HEK293 (cell line): ENCODE measurements around the gene COQ8B.
A peak's percentile ranks its signal among the peaks of the same experiment; 100 is the strongest.

Source experiments
- CTCF ChIA-PET: fragments of 350-600 bp; formaldehyde crosslinking; extraction: SDS; loops from one replicate; lab custom pipeline; 2021; ENCODE audit warnings: antibody characterized with exemption; lab: Yijun Ruan, JAX
- POLR2A ChIA-PET: fragments of 300-600 bp; formaldehyde crosslinking; extraction: SDS; loops from one replicate; lab custom pipeline; 2020; ENCODE audit warnings: antibody characterized with exemption, inconsistent platforms; lab: Yijun Ruan, JAX
- H3K27ac ChIP-seq: fragments of 200-500 bp; sonication (Bioruptor generic); 2 replicates; pipeline ENCODE4 v1.5.1; 2014; ENCODE audit warnings: low read depth, low read length, control low read depth, inconsistent platforms; ENCODE audit errors: extremely low read depth
- H3K36me3 ChIP-seq, 2 experiments: fragments of 200-500 bp in 1 of 2; sonication (Bioruptor generic) in 1 of 2; 1 replicate in 1 of 2; 2 replicates in 1 of 2; pipeline ENCODE4 v1.5.1; 2014 to 2017; ENCODE audit warnings: inconsistent platforms in 2 of 2, low read length in 2 of 2; ENCODE audit not compliant: control insufficient read depth in 2 of 2, insufficient read depth in 1 of 2
- H3K4me1 ChIP-seq: fragments of 200-500 bp; sonication (Bioruptor generic); 2 replicates; pipeline ENCODE4 v1.5.1; 2014; ENCODE audit warnings: mild to moderate bottlenecking, low read length, inconsistent platforms; ENCODE audit not compliant: control insufficient read depth, insufficient read depth
- H3K4me3 ChIP-seq: 2 replicates; pipeline ENCODE4 v1.5.1; 2011; ENCODE audit warnings: low read depth, mild to moderate bottlenecking, control low read depth, low read length, moderate library complexity
- H3K9me3 ChIP-seq: fragments of 200-500 bp; sonication (Bioruptor generic); 2 replicates; pipeline ENCODE4 v1.5.1; 2014; ENCODE audit warnings: low read depth, low read length, inconsistent platforms; ENCODE audit not compliant: control insufficient read depth, insufficient read depth
- EGR2 ChIP-seq: fragments of 450-650 bp; formaldehyde crosslinking; IDR thresholded peaks from 2 replicates; pipeline ENCODE4 v1.5.1; 2016; ENCODE audit warnings: low read depth, missing biosample characterization, missing genetic modification characterization
- GLI2 ChIP-seq: fragments of 450-650 bp; formaldehyde crosslinking; IDR thresholded peaks from 2 replicates; pipeline ENCODE4; 2017; ENCODE audit warnings: missing biosample characterization, missing genetic modification characterization, low read depth, borderline replicate concordance
- KLF1 ChIP-seq: fragments of 450-650 bp; formaldehyde crosslinking; IDR thresholded peaks from 2 replicates; pipeline ENCODE4 v1.5.1; 2016; ENCODE audit warnings: missing biosample characterization, missing genetic modification characterization
- OVOL3 ChIP-seq: fragments of 450-650 bp; formaldehyde crosslinking; IDR thresholded peaks from 2 replicates; pipeline ENCODE4 v1.5.1; 2016; ENCODE audit warnings: missing biosample characterization, missing genetic modification characterization
- ZBTB1 ChIP-seq: fragments of 450-650 bp; formaldehyde crosslinking; IDR thresholded peaks from 2 replicates; pipeline ENCODE4 v1.5.1; 2016; ENCODE audit warnings: missing biosample characterization, missing genetic modification characterization
- ZEB2 ChIP-seq: fragments of 450-650 bp; formaldehyde crosslinking; IDR thresholded peaks from 2 replicates; pipeline ENCODE4 v1.5.1; 2016; ENCODE audit warnings: missing biosample characterization, missing genetic modification characterization
- ZFP69B ChIP-seq: fragments of 450-650 bp; formaldehyde crosslinking; IDR thresholded peaks from 2 replicates; pipeline ENCODE4 v1.5.1; 2016; ENCODE audit warnings: missing biosample characterization, missing genetic modification characterization
- ZIC2 ChIP-seq: fragments of 450-650 bp; formaldehyde crosslinking; IDR thresholded peaks from 2 replicates; pipeline ENCODE4 v1.5.1; 2016; ENCODE audit warnings: missing biosample characterization, missing genetic modification characterization
- ZNF10 ChIP-seq: fragments of 450-650 bp; formaldehyde crosslinking; IDR thresholded peaks from 2 replicates; pipeline ENCODE4 v1.5.1; 2017; ENCODE audit warnings: missing biosample characterization, missing genetic modification characterization
- ZNF133 ChIP-seq: fragments of 450-650 bp; formaldehyde crosslinking; IDR thresholded peaks from 2 replicates; pipeline ENCODE4 v1.5.1; 2016; ENCODE audit warnings: missing biosample characterization, missing genetic modification characterization
- ZNF155 ChIP-seq: fragments of 450-650 bp; formaldehyde crosslinking; IDR thresholded peaks from 2 replicates; pipeline ENCODE4 v1.5.1; 2016; ENCODE audit warnings: missing biosample characterization, missing genetic modification characterization
- ZNF16 ChIP-seq: fragments of 450-650 bp; formaldehyde crosslinking; IDR thresholded peaks from 2 replicates; pipeline ENCODE4 v1.5.1; 2016; ENCODE audit warnings: low read depth, missing biosample characterization, missing genetic modification characterization
- ZNF169 ChIP-seq: fragments of 450-650 bp; formaldehyde crosslinking; IDR thresholded peaks from 2 replicates; pipeline ENCODE4 v1.5.1; 2016; ENCODE audit warnings: missing biosample characterization, missing genetic modification characterization
- ZNF19 ChIP-seq: fragments of 450-650 bp; formaldehyde crosslinking; IDR thresholded peaks from 2 replicates; pipeline ENCODE4; 2016; ENCODE audit warnings: missing biosample characterization, missing genetic modification characterization, low read depth
- ZNF214 ChIP-seq: fragments of 450-650 bp; formaldehyde crosslinking; IDR thresholded peaks from 2 replicates; pipeline ENCODE4 v1.5.1; 2017; ENCODE audit warnings: missing biosample characterization, mild to moderate bottlenecking, missing genetic modification characterization, borderline replicate concordance
- ZNF221 ChIP-seq: fragments of 450-650 bp; formaldehyde crosslinking; IDR thresholded peaks from 2 replicates; pipeline ENCODE4 v1.5.1; 2017; ENCODE audit warnings: missing biosample characterization, missing genetic modification characterization, borderline replicate concordance
- ZNF521 ChIP-seq: fragments of 450-650 bp; formaldehyde crosslinking; IDR thresholded peaks from 2 replicates; pipeline ENCODE4 v1.5.1; 2017; ENCODE audit warnings: missing biosample characterization, mild to moderate bottlenecking, missing genetic modification characterization
- ZNF621 ChIP-seq: fragments of 450-650 bp; formaldehyde crosslinking; IDR thresholded peaks from 2 replicates; pipeline ENCODE4 v1.5.1; 2017; ENCODE audit warnings: missing biosample characterization, missing genetic modification characterization
- ZNF623 ChIP-seq: fragments of 450-650 bp; formaldehyde crosslinking; IDR thresholded peaks from 2 replicates; pipeline ENCODE4 v1.5.1; 2016; ENCODE audit warnings: missing biosample characterization, missing genetic modification characterization
- ZNF670 ChIP-seq: fragments of 450-650 bp; formaldehyde crosslinking; IDR thresholded peaks from 2 replicates; pipeline ENCODE4 v1.5.1; 2016; ENCODE audit warnings: missing biosample characterization, missing genetic modification characterization, low read depth
- ZSCAN30 ChIP-seq: fragments of 450-650 bp; IDR thresholded peaks from 2 replicates; pipeline ENCODE4 v1.5.1; 2018; ENCODE audit warnings: missing biosample characterization, mild to moderate bottlenecking, missing genetic modification characterization, moderate library complexity
- ZXDB ChIP-seq: fragments of 450-650 bp; formaldehyde crosslinking; IDR thresholded peaks from 2 replicates; pipeline ENCODE4 v1.5.1; 2016; ENCODE audit warnings: missing biosample characterization, missing genetic modification characterization
- TF ChIP-seq, protein P1 (sequence below): fragments of 450-650 bp; formaldehyde crosslinking; IDR thresholded peaks from 2 replicates; pipeline ENCODE4 v1.5.1; 2017; ENCODE audit warnings: missing biosample characterization, missing genetic modification characterization
- TF ChIP-seq, protein P2 (sequence below): fragments of 450-650 bp; formaldehyde crosslinking; IDR thresholded peaks from 2 replicates; pipeline ENCODE4 v1.5.1; 2016; ENCODE audit warnings: missing biosample characterization, missing genetic modification characterization
- TF ChIP-seq, protein P3 (sequence below): fragments of 450-650 bp; formaldehyde crosslinking; IDR thresholded peaks from 2 replicates; pipeline ENCODE4 v1.5.1; 2016; ENCODE audit warnings: missing biosample characterization, missing genetic modification characterization
- TF ChIP-seq, protein P4 (sequence below): IDR thresholded peaks from 2 replicates; pipeline ENCODE4 v1.6.1; 2011; ENCODE audit warnings: mild to moderate bottlenecking, low read depth, low read length, borderline replicate concordance
- TF ChIP-seq, protein P5 (sequence below): fragments of 450-650 bp; formaldehyde crosslinking; conservative IDR thresholded peaks from 2 replicates; pipeline ENCODE4 v1.5.1; 2016; ENCODE audit warnings: low read depth, missing biosample characterization, missing genetic modification characterization
- TF ChIP-seq, protein P6 (sequence below): fragments of 450-650 bp; formaldehyde crosslinking; IDR thresholded peaks from 2 replicates; pipeline ENCODE4 v1.5.1; 2016; ENCODE audit warnings: missing biosample characterization, missing genetic modification characterization

The COQ8B gene

DNA sequence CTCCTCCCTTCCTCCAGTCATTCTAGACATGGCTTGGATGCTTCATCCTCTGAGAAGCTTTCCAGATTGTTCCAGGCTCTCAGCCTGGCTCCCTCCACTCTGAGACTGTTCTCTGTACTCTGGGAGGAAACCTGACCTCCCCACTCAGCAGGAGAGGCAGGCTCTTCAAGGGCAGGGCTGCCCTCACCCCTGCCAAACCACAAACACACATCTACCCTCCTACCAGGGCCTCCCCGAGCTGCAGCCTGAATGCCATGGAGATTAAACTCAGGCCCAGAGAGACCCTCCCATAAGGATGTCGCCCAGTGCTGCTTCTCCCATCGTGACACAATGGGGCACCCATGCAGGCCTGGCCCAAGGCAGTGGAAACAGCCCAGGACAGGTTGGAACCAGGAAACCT lies 42.4 kb downstream of the COQ8B start:
- ChIA-PET POLR2A (interaction anchor here (0.6 to 1.0 kb wide), 2 partner anchors 11 to 428 kb away, joined by 3 to 4 read pairs; no protein-coding TSS in a partner anchor), CTCF (interaction anchor here (0.5 to 2.0 kb wide), 5 partner anchors 11 to 442 kb away, joined by 3 to 8 read pairs (median 5); no protein-coding TSS in a partner anchor)
- Histone ChIP-seq H3K36me3 (peaks cover 80 to 85% of the 10 kb centered on the region in 2 experiments), H3K4me3 (no peak overlapping the region), H3K4me1 (peaks cover 3% of the 10 kb centered on the region; the same call in 1 of the 2 replicates), H3K9me3 (no peaks in the 10 kb centered on the region; the same call in 1 of the 2 replicates), H3K27ac (peak overlapping the region; percentile 17; the same call in 1 of the 2 replicates)
- TF ChIP-seq ZNF10 (no peak), OVOL3 (no peak), ZNF670 (tag by site-specific recombination) (no peak), KLF1 (0 out of 2 replicates have a peak, but pooled peaks have one; percentile 7), ZEB2 (tag by site-specific recombination) (no peak), ZNF169 (no peak), ZFP69B (tag by site-specific recombination) (no peak), ZNF155 (tag by site-specific recombination) (no peak), ZXDB (tag by site-specific recombination) (no peak), ZNF133 (tag by site-specific recombination) (no peak), ZIC2 (tag by site-specific recombination) (peak; percentile 70), ZNF16 (no peak), ZNF521 (tag by site-specific recombination) (no peak), ZNF214 (no peak), GLI2 (tag by site-specific recombination) (no peak), ZNF623 (no peak), ZNF621 (tag by site-specific recombination) (no peak), ZBTB1 (tag by site-specific recombination) (no peak), EGR2 (tag by site-specific recombination) (no peak), ZNF221 (no peak), ZSCAN30 (tag by site-specific recombination) (no peak), ZNF19 (tag by site-specific recombination) (no peak)
- TF ChIP-seq, protein P1, sequence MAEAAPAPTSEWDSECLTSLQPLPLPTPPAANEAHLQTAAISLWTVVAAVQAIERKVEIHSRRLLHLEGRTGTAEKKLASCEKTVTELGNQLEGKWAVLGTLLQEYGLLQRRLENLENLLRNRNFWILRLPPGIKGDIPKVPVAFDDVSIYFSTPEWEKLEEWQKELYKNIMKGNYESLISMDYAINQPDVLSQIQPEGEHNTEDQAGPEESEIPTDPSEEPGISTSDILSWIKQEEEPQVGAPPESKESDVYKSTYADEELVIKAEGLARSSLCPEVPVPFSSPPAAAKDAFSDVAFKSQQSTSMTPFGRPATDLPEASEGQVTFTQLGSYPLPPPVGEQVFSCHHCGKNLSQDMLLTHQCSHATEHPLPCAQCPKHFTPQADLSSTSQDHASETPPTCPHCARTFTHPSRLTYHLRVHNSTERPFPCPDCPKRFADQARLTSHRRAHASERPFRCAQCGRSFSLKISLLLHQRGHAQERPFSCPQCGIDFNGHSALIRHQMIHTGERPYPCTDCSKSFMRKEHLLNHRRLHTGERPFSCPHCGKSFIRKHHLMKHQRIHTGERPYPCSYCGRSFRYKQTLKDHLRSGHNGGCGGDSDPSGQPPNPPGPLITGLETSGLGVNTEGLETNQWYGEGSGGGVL (tag by site-specific recombination), result peak; percentile 39; the same call in 1 of the 2 replicates
- TF ChIP-seq, protein P2, sequence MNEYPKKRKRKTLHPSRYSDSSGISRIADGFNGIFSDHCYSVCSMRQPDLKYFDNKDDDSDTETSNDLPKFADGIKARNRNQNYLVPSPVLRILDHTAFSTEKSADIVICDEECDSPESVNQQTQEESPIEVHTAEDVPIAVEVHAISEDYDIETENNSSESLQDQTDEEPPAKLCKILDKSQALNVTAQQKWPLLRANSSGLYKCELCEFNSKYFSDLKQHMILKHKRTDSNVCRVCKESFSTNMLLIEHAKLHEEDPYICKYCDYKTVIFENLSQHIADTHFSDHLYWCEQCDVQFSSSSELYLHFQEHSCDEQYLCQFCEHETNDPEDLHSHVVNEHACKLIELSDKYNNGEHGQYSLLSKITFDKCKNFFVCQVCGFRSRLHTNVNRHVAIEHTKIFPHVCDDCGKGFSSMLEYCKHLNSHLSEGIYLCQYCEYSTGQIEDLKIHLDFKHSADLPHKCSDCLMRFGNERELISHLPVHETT (tag by site-specific recombination), result no peak
- TF ChIP-seq, protein P3, sequence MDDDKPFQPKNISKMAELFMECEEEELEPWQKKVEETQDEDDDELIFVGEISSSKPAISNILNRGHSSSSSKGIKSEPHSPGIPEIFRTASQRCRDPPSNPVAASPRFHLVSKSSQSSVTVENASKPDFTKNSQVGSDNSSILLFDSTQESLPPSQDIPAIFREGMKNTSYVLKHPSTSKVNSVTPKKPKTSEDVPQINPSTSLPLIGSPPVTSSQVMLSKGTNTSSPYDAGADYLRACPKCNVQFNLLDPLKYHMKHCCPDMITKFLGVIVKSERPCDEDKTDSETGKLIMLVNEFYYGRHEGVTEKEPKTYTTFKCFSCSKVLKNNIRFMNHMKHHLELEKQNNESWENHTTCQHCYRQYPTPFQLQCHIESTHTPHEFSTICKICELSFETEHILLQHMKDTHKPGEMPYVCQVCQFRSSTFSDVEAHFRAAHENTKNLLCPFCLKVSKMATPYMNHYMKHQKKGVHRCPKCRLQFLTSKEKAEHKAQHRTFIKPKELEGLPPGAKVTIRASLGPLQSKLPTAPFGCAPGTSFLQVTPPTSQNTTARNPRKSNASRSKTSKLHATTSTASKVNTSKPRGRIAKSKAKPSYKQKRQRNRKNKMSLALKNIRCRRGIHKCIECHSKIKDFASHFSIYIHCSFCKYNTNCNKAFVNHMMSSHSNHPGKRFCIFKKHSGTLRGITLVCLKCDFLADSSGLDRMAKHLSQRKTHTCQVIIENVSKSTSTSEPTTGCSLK (tag by site-specific recombination), result no peak
- TF ChIP-seq, protein P4, sequence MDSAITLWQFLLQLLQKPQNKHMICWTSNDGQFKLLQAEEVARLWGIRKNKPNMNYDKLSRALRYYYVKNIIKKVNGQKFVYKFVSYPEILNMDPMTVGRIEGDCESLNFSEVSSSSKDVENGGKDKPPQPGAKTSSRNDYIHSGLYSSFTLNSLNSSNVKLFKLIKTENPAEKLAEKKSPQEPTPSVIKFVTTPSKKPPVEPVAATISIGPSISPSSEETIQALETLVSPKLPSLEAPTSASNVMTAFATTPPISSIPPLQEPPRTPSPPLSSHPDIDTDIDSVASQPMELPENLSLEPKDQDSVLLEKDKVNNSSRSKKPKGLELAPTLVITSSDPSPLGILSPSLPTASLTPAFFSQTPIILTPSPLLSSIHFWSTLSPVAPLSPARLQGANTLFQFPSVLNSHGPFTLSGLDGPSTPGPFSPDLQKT, result no peak
- TF ChIP-seq, protein P5, sequence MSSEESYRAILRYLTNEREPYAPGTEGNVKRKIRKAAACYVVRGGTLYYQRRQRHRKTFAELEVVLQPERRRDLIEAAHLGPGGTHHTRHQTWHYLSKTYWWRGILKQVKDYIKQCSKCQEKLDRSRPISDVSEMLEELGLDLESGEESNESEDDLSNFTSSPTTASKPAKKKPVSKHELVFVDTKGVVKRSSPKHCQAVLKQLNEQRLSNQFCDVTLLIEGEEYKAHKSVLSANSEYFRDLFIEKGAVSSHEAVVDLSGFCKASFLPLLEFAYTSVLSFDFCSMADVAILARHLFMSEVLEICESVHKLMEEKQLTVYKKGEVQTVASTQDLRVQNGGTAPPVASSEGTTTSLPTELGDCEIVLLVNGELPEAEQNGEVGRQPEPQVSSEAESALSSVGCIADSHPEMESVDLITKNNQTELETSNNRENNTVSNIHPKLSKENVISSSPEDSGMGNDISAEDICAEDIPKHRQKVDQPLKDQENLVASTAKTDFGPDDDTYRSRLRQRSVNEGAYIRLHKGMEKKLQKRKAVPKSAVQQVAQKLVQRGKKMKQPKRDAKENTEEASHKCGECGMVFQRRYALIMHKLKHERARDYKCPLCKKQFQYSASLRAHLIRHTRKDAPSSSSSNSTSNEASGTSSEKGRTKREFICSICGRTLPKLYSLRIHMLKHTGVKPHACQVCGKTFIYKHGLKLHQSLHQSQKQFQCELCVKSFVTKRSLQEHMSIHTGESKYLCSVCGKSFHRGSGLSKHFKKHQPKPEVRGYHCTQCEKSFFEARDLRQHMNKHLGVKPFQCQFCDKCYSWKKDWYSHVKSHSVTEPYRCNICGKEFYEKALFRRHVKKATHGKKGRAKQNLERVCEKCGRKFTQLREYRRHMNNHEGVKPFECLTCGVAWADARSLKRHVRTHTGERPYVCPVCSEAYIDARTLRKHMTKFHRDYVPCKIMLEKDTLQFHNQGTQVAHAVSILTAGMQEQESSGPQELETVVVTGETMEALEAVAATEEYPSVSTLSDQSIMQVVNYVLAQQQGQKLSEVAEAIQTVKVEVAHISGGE (tag by site-specific recombination), result no peak
- TF ChIP-seq, protein P6, sequence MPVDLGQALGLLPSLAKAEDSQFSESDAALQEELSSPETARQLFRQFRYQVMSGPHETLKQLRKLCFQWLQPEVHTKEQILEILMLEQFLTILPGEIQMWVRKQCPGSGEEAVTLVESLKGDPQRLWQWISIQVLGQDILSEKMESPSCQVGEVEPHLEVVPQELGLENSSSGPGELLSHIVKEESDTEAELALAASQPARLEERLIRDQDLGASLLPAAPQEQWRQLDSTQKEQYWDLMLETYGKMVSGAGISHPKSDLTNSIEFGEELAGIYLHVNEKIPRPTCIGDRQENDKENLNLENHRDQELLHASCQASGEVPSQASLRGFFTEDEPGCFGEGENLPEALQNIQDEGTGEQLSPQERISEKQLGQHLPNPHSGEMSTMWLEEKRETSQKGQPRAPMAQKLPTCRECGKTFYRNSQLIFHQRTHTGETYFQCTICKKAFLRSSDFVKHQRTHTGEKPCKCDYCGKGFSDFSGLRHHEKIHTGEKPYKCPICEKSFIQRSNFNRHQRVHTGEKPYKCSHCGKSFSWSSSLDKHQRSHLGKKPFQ (tag by site-specific recombination), result no peak
